Measurements from ENCODE around the gene FOXP4. TPM values are rescaled to one million over a fixed set of nuclear protein-coding genes. Genes with fewer than 3 reads are reported as not detected.

The FOXP4 gene
- total RNA-seq, 1 experiment from 2014 or later: 32.3 TPM

- Histone ChIP-seq H3K4me3 (replicated peaks in 1 of 2; ENCODE audit: low read depth in 1 of 2, low read length in 2 of 2) (no peak overlapping the region), H4K20me1 (ENCODE audit: insufficient read depth) (no peaks in the 10 kb centered on the region), H2AFZ (ENCODE audit: low read depth, low read length, poor library complexity, severe bottlenecking) (no peak overlapping the region), H3K9me2 (ENCODE audit: insufficient read depth) (no peaks in the 10 kb centered on the region), H3K9ac (ENCODE audit: low read length) (no peak overlapping the region), H3K36me3 (ENCODE audit: control insufficient read depth in 1 of 2, insufficient read depth in 2 of 2, low read length in 2 of 2) (peaks cover 5 to 9% of the 10 kb centered on the region in 2 experiments; a peak in 2 of 4 replicates), H3K27ac (ENCODE audit: low read depth, low read length) (no peak overlapping the region), H3K9me3 (ENCODE audit: control insufficient read depth in 1 of 2, insufficient read depth in 1 of 2, low read depth in 1 of 2, low read length in 2 of 2) (no peaks in the 10 kb centered on the region), H3K27me3 (ENCODE audit: insufficient read depth, low read length) (no peaks in the 10 kb centered on the region), H3K79me2 (ENCODE audit: insufficient read depth, low read length) (no peaks in the 10 kb centered on the region), H3K4me2 (ENCODE audit: low read length) (no peak overlapping the region), H3K4me1 (ENCODE audit: control insufficient read depth in 1 of 2, insufficient read depth in 2 of 2, low read length in 2 of 2) (no peaks in the 10 kb centered on the region)
- ChIA-PET POLR2A (interaction anchor here (1.6 kb wide), 1 partner anchor 15 kb away, joined by 4 read pairs; no protein-coding TSS in a partner anchor), RAD21 (ENCODE audit: low non-redundant PET in 1 of 2, low total read pairs in 2 of 2, uncharacterized antibody in 2 of 2, unreplicated experiment in 2 of 2) (no interaction called here), CTCF (no interaction called here)
- BruUV-seq (replicated peaks): no TSS peak
- intact Hi-C loops (cut with micrococcal nuclease): no loop called here
- ATAC-seq: no peak
- TF ChIP-seq CTCF (IDR thresholded peaks at IDR 0.05 in 2 of 3, conservative IDR thresholded peaks at IDR 0.05 in 1 of 3; ENCODE audit: borderline replicate concordance in 1 of 3, insufficient read depth in 1 of 3, low read depth in 2 of 3, low read length in 2 of 3): no peak
- no peak for TF ChIP-seq ZFX (IDR thresholded peaks at IDR 0.05)
- no peak for TF ChIP-seq EZH2 (IDR thresholded peaks at IDR 0.05)
- TF ChIP-seq ZNF274 (IDR thresholded peaks at IDR 0.05; ENCODE audit: low read depth, low read length): no peak
- no peak for TF ChIP-seq SRF (IDR thresholded peaks at IDR 0.05; ENCODE audit: low read depth)
- TF ChIP-seq YY1 (IDR thresholded peaks at IDR 0.05; ENCODE audit: extremely low read depth, insufficient replicate concordance, low read depth, low read length): no peak
- no peak for TF ChIP-seq ZBTB33 (IDR thresholded peaks at IDR 0.05; ENCODE audit: extremely low read depth, insufficient replicate concordance, low read length)
- no peak for TF ChIP-seq TCF7L2 (IDR thresholded peaks at IDR 0.05; ENCODE audit: borderline replicate concordance, extremely low read depth, insufficient read depth, insufficient read length)
- no peak for TF ChIP-seq JUND (IDR thresholded peaks at IDR 0.05)
- no peak for TF ChIP-seq FOSL1 (IDR thresholded peaks at IDR 0.05; ENCODE audit: low read depth)
- no peak for TF ChIP-seq RAD21 (IDR thresholded peaks at IDR 0.05; ENCODE audit: low read depth)
- no peak for TF ChIP-seq EGR1 (IDR thresholded peaks at IDR 0.05; ENCODE audit: low read depth)
- TF ChIP-seq EZH2phosphoT487 (IDR thresholded peaks at IDR 0.05; ENCODE audit: borderline replicate concordance): no peak
- TF ChIP-seq POLR2A (IDR thresholded peaks at IDR 0.05; ENCODE audit: borderline replicate concordance, extremely low read depth, insufficient read depth, insufficient read length): no peak
- DNase-seq (ENCODE audit: low read depth, low spot score): no peak
Observed at GRCh38 chr6:41651246-41651961, 105.2 kb downstream of the FOXP4 start.

Small RNAs within 50 kb of the gene (microRNA-seq; reads per million reads assigned to microRNA genes)
- gene MIR4641 (ENCODE audit: borderline number of aligned reads): not detected

Other genes starting within 250 kb of the FOXP4 start
- gene NCR2, start 210.8 kb upstream of the FOXP4 start, total RNA-seq (2021; ENCODE audit: unreplicated experiment): not detected
- 35.5 TPM for gene MDFI, start 92.1 kb downstream of the FOXP4 start, total RNA-seq (2021; ENCODE audit: unreplicated experiment)
- 4.8 TPM for gene TFEB, start 189.2 kb downstream of the FOXP4 start, total RNA-seq (2021; ENCODE audit: unreplicated experiment)
- gene PGC, start 201.0 kb downstream of the FOXP4 start, total RNA-seq (2021; ENCODE audit: unreplicated experiment): 1.2 TPM
- gene FRS3, start 233.5 kb downstream of the FOXP4 start, total RNA-seq (2021; ENCODE audit: unreplicated experiment): 5.9 TPM
- 2.9 TPM for gene PRICKLE4, start 234.4 kb downstream of the FOXP4 start, total RNA-seq (2021; ENCODE audit: unreplicated experiment)
- gene TOMM6, start 241.3 kb downstream of the FOXP4 start, total RNA-seq (2021; ENCODE audit: unreplicated experiment): 292 TPM

Data from HCT116 (cell line).